MM.1S (cell line): ENCODE measurements around the gene PRKAG2.

Experiments used
- EZH2 ChIP-seq: fragments of 300-600 bp; sonication (generic); optimal IDR thresholded peaks from 2 replicates; pipeline ENCODE3; 2017; ENCODE audit warnings: low read depth, mild to moderate bottlenecking, antibody characterized with exemption, low read length, mixed read lengths
- EZH2phosphoT487 ChIP-seq: fragments of 300-600 bp; sonication (generic); IDR thresholded peaks from 2 replicates; pipeline ENCODE4 v1.6.1; 2018; ENCODE audit warnings: antibody characterized with exemption, low read length
- TF ChIP-seq, protein P1 (sequence below): fragments of 300-600 bp; sonication (generic); IDR thresholded peaks from 2 replicates; pipeline ENCODE4 v1.5.1; 2016; ENCODE audit warnings: antibody characterized with exemption, low read length, mixed read lengths

GRCh38 chr7:151803841-151804240 lies 73.1 kb downstream of the PRKAG2 start:
- TF ChIP-seq, protein P1, sequence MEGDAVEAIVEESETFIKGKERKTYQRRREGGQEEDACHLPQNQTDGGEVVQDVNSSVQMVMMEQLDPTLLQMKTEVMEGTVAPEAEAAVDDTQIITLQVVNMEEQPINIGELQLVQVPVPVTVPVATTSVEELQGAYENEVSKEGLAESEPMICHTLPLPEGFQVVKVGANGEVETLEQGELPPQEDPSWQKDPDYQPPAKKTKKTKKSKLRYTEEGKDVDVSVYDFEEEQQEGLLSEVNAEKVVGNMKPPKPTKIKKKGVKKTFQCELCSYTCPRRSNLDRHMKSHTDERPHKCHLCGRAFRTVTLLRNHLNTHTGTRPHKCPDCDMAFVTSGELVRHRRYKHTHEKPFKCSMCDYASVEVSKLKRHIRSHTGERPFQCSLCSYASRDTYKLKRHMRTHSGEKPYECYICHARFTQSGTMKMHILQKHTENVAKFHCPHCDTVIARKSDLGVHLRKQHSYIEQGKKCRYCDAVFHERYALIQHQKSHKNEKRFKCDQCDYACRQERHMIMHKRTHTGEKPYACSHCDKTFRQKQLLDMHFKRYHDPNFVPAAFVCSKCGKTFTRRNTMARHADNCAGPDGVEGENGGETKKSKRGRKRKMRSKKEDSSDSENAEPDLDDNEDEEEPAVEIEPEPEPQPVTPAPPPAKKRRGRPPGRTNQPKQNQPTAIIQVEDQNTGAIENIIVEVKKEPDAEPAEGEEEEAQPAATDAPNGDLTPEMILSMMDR = no peak
- TF ChIP-seq EZH2 (no peak), EZH2phosphoT487 (no peak)
